Measurements from ENCODE around the gene INSYN2B.

DNA sequence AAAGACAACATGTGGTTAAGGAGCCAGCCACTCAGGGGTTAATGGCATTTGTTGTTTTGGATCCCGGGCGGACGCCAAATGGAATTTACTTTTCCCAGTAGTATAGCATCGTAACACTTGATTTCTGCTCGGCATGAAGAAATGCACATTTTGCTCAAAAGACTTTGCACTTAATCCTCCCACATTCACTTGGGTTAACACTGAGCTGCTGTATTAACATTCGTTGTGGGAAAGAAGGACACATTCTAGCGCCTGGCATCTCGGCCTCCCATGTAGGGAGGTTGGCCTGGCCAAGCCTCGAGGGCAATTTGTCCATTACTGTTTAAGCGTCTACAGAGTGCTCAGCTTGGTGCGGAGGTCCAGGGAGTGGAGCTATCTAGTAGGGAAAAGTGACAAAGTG is 32.3 kb upstream of the INSYN2B start:
- TF ChIP-seq, protein P1, sequence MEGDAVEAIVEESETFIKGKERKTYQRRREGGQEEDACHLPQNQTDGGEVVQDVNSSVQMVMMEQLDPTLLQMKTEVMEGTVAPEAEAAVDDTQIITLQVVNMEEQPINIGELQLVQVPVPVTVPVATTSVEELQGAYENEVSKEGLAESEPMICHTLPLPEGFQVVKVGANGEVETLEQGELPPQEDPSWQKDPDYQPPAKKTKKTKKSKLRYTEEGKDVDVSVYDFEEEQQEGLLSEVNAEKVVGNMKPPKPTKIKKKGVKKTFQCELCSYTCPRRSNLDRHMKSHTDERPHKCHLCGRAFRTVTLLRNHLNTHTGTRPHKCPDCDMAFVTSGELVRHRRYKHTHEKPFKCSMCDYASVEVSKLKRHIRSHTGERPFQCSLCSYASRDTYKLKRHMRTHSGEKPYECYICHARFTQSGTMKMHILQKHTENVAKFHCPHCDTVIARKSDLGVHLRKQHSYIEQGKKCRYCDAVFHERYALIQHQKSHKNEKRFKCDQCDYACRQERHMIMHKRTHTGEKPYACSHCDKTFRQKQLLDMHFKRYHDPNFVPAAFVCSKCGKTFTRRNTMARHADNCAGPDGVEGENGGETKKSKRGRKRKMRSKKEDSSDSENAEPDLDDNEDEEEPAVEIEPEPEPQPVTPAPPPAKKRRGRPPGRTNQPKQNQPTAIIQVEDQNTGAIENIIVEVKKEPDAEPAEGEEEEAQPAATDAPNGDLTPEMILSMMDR (IDR thresholded peaks at IDR 0.05) = no peak
- TF ChIP-seq POLR2A (IDR thresholded peaks at IDR 0.05) = no peak

Measured in adrenal gland (tissue), 5 donors.